ENCODE data around the gene CPNE8.

DNA sequence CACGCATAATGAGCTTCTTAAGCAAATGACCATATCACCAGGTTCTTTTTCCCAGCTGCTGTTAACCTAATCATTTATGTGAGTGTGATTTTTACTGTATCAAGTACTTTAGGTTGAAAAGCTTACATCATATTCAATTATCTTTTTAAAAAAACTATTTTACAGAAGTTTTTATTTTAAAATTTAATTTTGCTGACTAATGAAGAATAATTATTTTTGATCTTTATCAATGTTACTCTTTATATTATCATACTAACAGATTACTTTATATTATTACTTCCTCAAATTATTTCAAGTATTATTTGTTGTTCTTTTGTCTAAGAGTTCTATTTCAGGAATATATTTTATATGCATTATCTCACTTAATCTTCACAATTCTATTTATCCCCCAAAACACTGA lies 236.3 kb downstream of the CPNE8 start:
- TF ChIP-seq, protein P1, sequence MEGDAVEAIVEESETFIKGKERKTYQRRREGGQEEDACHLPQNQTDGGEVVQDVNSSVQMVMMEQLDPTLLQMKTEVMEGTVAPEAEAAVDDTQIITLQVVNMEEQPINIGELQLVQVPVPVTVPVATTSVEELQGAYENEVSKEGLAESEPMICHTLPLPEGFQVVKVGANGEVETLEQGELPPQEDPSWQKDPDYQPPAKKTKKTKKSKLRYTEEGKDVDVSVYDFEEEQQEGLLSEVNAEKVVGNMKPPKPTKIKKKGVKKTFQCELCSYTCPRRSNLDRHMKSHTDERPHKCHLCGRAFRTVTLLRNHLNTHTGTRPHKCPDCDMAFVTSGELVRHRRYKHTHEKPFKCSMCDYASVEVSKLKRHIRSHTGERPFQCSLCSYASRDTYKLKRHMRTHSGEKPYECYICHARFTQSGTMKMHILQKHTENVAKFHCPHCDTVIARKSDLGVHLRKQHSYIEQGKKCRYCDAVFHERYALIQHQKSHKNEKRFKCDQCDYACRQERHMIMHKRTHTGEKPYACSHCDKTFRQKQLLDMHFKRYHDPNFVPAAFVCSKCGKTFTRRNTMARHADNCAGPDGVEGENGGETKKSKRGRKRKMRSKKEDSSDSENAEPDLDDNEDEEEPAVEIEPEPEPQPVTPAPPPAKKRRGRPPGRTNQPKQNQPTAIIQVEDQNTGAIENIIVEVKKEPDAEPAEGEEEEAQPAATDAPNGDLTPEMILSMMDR (IDR thresholded peaks at IDR 0.05), result no peak
- no peak for TF ChIP-seq POLR2A (IDR thresholded peaks at IDR 0.05)
